ENCODE measurements around the gene SOX18.
A peak's percentile ranks its signal among the peaks of the same experiment; 100 is the strongest.

Gene SOX18

GRCh38 chr20:64049878-64050260 lies 430 bp upstream of the SOX18 start:
- H3K4me1 ChIP-seq = peaks cover 45% of the 10 kb centered on the region
- no peaks in the 10 kb centered on the region for H3K9me3 ChIP-seq
- DNase-seq = no peak
- peaks cover 10% of the 10 kb centered on the region for H3K27me3 ChIP-seq
- H3K4me3 ChIP-seq (ENCODE audit: low read depth, low read length) = peak overlapping the region; percentile 36
- no peaks in the 10 kb centered on the region for H3K36me3 ChIP-seq
- TF ChIP-seq CTCF (IDR thresholded peaks at IDR 0.05; ENCODE audit: low read depth, low read length) = no peak

- TF ChIP-seq CTCF (IDR thresholded peaks at IDR 0.05; ENCODE audit: low read depth, low read length) = no peak
- Histone ChIP-seq H3K27me3 (peaks cover 10% of the 10 kb centered on the region), H3K4me3 (ENCODE audit: low read depth, low read length) (peak overlapping the region; percentile 53), H3K9me3 (no peaks in the 10 kb centered on the region), H3K4me1 (peaks cover 42% of the 10 kb centered on the region), H3K36me3 (no peaks in the 10 kb centered on the region)
- DNase-seq = peak; percentile 41
These were observed 916 bp downstream of the SOX18 start for GRCh38 chr20:64048402-64049044.

DNA sequence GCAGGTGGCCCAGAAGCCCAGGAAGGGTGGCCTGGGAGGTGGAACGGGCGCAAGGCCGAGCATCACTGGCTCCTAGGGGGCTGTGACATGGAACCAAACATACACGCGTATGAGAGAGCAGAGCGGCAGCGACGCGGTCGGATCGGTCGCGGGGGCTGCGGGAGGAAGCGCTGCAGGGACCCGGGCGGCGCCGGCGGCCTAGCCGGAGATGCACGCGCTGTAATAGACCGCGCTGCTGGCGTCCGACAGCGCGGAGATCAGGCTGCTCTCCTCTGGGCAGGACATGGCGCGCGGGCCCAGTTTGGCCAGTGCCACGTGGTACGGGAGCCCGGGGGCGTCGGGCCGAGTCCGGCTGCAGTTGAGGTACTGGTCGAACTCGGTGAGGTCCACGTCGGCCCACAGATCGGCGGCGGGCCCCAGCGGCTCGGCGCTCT lies 1.5 kb downstream of the SOX18 start:
- peak overlapping the region; percentile 53 for H3K4me3 ChIP-seq (ENCODE audit: low read depth, low read length)

DNA sequence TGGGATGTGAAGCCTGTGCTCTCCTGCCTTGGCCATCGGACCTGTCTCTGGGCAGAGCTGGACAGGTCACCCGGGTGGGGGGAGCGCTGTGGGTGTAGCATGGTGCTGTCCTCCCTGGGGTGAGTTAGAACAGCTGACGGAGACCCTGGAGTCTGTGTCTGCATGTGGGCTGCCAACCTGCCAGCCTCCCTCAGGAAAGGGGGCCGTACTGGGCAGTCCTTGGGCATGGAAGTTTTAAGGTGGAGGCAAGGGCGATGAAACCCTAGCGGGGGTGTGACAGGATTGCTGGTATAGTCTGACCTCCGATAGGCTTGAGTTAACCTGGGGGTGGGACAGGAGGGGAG lies 2.4 kb downstream of the SOX18 start:
- Histone ChIP-seq H3K27me3 (peaks cover 15% of the 10 kb centered on the region), H3K4me1 (peaks cover 29% of the 10 kb centered on the region), H3K4me3 (ENCODE audit: low read depth, low read length) (no peak overlapping the region), H3K9me3 (no peaks in the 10 kb centered on the region), H3K36me3 (no peaks in the 10 kb centered on the region)
- DNase-seq = peak; percentile 16
- no peak for TF ChIP-seq CTCF (IDR thresholded peaks at IDR 0.05; ENCODE audit: low read depth, low read length)

More for the DNA sequence above, 1.5 kb downstream of the SOX18 start:
- peaks cover 10% of the 10 kb centered on the region for H3K27me3 ChIP-seq
- H3K4me1 ChIP-seq = peaks cover 39% of the 10 kb centered on the region
- no peaks in the 10 kb centered on the region for H3K9me3 ChIP-seq
- DNase-seq = peak; percentile 31
- H3K36me3 ChIP-seq = no peaks in the 10 kb centered on the region
- no peak for TF ChIP-seq CTCF (IDR thresholded peaks at IDR 0.05; ENCODE audit: low read depth, low read length)

DNA sequence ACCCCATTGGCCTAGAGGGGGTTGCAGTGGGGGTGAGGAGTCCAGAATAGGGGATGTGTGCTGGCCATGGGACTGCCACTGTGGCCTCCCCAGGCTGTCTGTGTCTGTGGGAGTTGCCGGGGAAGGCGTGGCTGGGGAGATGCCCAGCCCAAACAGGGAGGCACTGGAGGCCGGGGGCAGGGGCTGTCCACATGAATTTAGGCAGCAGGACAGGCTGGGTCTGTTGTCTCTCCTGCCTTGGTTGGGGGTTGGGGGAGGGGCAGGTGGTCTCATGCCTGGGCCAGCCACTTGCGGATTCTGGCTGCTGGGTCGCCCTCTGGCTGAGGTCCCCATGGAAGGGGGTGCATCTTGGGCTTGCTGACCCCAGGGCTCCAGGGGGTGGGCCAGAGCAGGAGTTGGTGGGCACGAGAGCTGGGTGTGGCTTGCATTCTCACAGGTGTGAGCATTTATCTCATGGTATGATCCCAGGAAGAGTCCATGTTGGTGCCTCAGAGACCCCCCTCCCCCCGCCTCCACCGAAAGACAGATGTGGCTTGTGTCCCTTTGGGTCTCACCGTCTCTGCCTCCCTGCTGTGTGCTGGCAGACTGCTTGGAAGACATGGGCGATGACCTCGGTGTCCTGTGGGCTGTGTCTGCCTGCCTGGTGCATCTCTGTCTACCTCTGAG lies 4.0 kb downstream of the SOX18 start:
- Histone ChIP-seq H3K9me3 (no peaks in the 10 kb centered on the region), H3K4me1 (peaks cover 21% of the 10 kb centered on the region), H3K4me3 (ENCODE audit: low read depth, low read length) (no peak overlapping the region), H3K36me3 (no peaks in the 10 kb centered on the region), H3K27me3 (peaks cover 16% of the 10 kb centered on the region)
- TF ChIP-seq CTCF (IDR thresholded peaks at IDR 0.05; ENCODE audit: low read depth, low read length) = no peak
- peak; percentile 30 for DNase-seq
